ENCODE measurements around the gene TBC1D26.
"Not testable (repeated sequence)": the region's sequence is repeated elsewhere in the genome, so short reads cannot be mapped to it uniquely, and the experiment has no call there.

GRCh38 chr17:15704813-15705212, 27.3 kb upstream of the TBC1D26 start:
- TF ChIP-seq TAF1 (IDR thresholded peaks at IDR 0.05; ENCODE audit: low read depth); CTCF (IDR thresholded peaks at IDR 0.05; ENCODE audit: poor library complexity, severe bottlenecking); EP300 (conservative IDR thresholded peaks at IDR 0.05; ENCODE audit: poor library complexity, severe bottlenecking); RAD21 (conservative IDR thresholded peaks at IDR 0.05); POLR2AphosphoS5 (IDR thresholded peaks at IDR 0.05); MXI1 (conservative IDR thresholded peaks at IDR 0.05; ENCODE audit: poor library complexity, severe bottlenecking): not testable (repeated sequence)

Measured in neural cell (in vitro differentiated cells).